OCI-LY1 (cell line): Measurements from ENCODE around the gene FA2H.

ENCODE experiments used
- H2AFZ ChIP-seq: fragments of 200-600 bp; sonication (generic), shearing (Covaris generic); 2 replicates; pipeline ENCODE4 v1.6.0; 2014; ENCODE audit warnings: antibody characterized with exemption, mild to moderate bottlenecking, low read length
- H3F3A ChIP-seq: fragments of 200-600 bp; sonication (generic), shearing (Covaris generic); 2 replicates; pipeline ENCODE4 v1.6.0; 2014; ENCODE audit warnings: mild to moderate bottlenecking, antibody characterized with exemption, low read length, moderate library complexity; ENCODE audit not compliant: insufficient read depth
- H3K27ac ChIP-seq: fragments of 200-600 bp; sonication (generic); 2 replicates; pipeline ENCODE4 v1.5.1; 2014; ENCODE audit warnings: low read length, mixed run types, mild to moderate bottlenecking, low read depth; ENCODE audit not compliant: poor library complexity, severe bottlenecking
- H3K27me3 ChIP-seq: fragments of 200-600 bp; sonication (generic); 2 replicates; pipeline ENCODE4 v1.6.0; 2014; ENCODE audit warnings: antibody characterized with exemption, mild to moderate bottlenecking, low read length, moderate library complexity; ENCODE audit not compliant: insufficient read depth
- H3K36me3 ChIP-seq: fragments of 200-600 bp; sonication (generic); 2 replicates; pipeline ENCODE4 v1.6.1; 2014; ENCODE audit warnings: mild to moderate bottlenecking, antibody characterized with exemption, low read length, moderate library complexity, mixed read lengths; ENCODE audit not compliant: insufficient read depth
- H3K4me1 ChIP-seq: fragments of 200-600 bp; sonication (generic); 2 replicates; pipeline ENCODE4 v1.5.1; 2014; ENCODE audit warnings: mild to moderate bottlenecking, low read length, moderate library complexity; ENCODE audit not compliant: insufficient read depth, severe bottlenecking
- H3K4me2 ChIP-seq: fragments of 200-600 bp; sonication (generic), shearing (Covaris generic); 2 replicates; pipeline ENCODE4 v1.6.1; 2014; ENCODE audit warnings: low read length
- H3K4me3 ChIP-seq: fragments of 200-600 bp; sonication (generic); 2 replicates; pipeline ENCODE4 v1.5.1; 2014; ENCODE audit warnings: low read length, low read depth, mild to moderate bottlenecking, mixed read lengths; ENCODE audit not compliant: poor library complexity, severe bottlenecking
- H3K79me2 ChIP-seq: fragments of 200-600 bp; shearing (Covaris generic); 2 replicates; pipeline ENCODE4 v1.6.1; 2016; ENCODE audit warnings: mixed run types, low read length, mixed read lengths; ENCODE audit not compliant: insufficient read depth
- H3K9ac ChIP-seq: fragments of 200-600 bp; sonication (generic), shearing (Covaris generic); 2 replicates; pipeline ENCODE4 v1.6.1; 2014; ENCODE audit warnings: mild to moderate bottlenecking, low read length, mixed read lengths
- H3K9me2 ChIP-seq: fragments of 200-600 bp; sonication (generic), shearing (Covaris generic); 2 replicates; pipeline ENCODE4 v1.6.1; 2014; ENCODE audit warnings: low read depth, mild to moderate bottlenecking, low read length, mixed read lengths
- H3K9me3 ChIP-seq: fragments of 200-600 bp; shearing (Covaris generic); 2 replicates; pipeline ENCODE4 v1.6.1; 2014; ENCODE audit warnings: low read length, mixed read lengths
- H4K20me1 ChIP-seq: fragments of 200-600 bp; sonication (generic), shearing (Covaris generic); 2 replicates; pipeline ENCODE4 v1.6.0; 2016; ENCODE audit warnings: mild to moderate bottlenecking, low read length; ENCODE audit not compliant: insufficient read depth
- EZH2 ChIP-seq: fragments of 200-600 bp; sonication (generic), shearing (Covaris generic); IDR thresholded peaks from 2 replicates; pipeline ENCODE4 v1.8.0; 2017; ENCODE audit warnings: borderline replicate concordance, mixed run types, mild to moderate bottlenecking, antibody characterized with exemption, low read length, moderate library complexity, mixed read lengths
- TF ChIP-seq, protein P1 (sequence below): fragments of 200-600 bp; sonication (generic), shearing (Covaris generic); IDR thresholded peaks from 2 replicates; pipeline ENCODE4 v1.5.1; 2017; ENCODE audit warnings: mild to moderate bottlenecking, antibody characterized with exemption, low read length, moderate library complexity, mixed read lengths

FA2H gene

GRCh38 chr16:74760007-74760767 is 14.4 kb downstream of the FA2H start:
- H2AFZ ChIP-seq = no peak overlapping the region
- no peaks in the 10 kb centered on the region for H3K9me2 ChIP-seq
- no peaks in the 10 kb centered on the region for H3K36me3 ChIP-seq
- no peaks in the 10 kb centered on the region for H3K79me2 ChIP-seq
- H3F3A ChIP-seq = no peaks in the 10 kb centered on the region
- no peak for TF ChIP-seq EZH2
- TF ChIP-seq, protein P1, sequence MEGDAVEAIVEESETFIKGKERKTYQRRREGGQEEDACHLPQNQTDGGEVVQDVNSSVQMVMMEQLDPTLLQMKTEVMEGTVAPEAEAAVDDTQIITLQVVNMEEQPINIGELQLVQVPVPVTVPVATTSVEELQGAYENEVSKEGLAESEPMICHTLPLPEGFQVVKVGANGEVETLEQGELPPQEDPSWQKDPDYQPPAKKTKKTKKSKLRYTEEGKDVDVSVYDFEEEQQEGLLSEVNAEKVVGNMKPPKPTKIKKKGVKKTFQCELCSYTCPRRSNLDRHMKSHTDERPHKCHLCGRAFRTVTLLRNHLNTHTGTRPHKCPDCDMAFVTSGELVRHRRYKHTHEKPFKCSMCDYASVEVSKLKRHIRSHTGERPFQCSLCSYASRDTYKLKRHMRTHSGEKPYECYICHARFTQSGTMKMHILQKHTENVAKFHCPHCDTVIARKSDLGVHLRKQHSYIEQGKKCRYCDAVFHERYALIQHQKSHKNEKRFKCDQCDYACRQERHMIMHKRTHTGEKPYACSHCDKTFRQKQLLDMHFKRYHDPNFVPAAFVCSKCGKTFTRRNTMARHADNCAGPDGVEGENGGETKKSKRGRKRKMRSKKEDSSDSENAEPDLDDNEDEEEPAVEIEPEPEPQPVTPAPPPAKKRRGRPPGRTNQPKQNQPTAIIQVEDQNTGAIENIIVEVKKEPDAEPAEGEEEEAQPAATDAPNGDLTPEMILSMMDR = no peak
- H3K9me3 ChIP-seq = no peaks in the 10 kb centered on the region
- no peaks in the 10 kb centered on the region for H3K27me3 ChIP-seq
- no peak overlapping the region for H3K9ac ChIP-seq
- H3K4me1 ChIP-seq = no peaks in the 10 kb centered on the region
- no peak overlapping the region for H3K4me2 ChIP-seq
- no peak overlapping the region for H3K4me3 ChIP-seq
- H3K27ac ChIP-seq = no peak overlapping the region
- no peaks in the 10 kb centered on the region for H4K20me1 ChIP-seq

- Histone ChIP-seq H3K79me2 (no peaks in the 10 kb centered on the region), H3K4me1 (no peaks in the 10 kb centered on the region), H3K9me2 (no peaks in the 10 kb centered on the region), H3K9ac (no peak overlapping the region), H3K9me3 (no peaks in the 10 kb centered on the region), H4K20me1 (no peaks in the 10 kb centered on the region), H2AFZ (no peak overlapping the region), H3F3A (no peaks in the 10 kb centered on the region), H3K27me3 (no peaks in the 10 kb centered on the region), H3K27ac (no peak overlapping the region), H3K4me2 (no peak overlapping the region), H3K4me3 (no peak overlapping the region), H3K36me3 (no peaks in the 10 kb centered on the region)
- TF ChIP-seq, protein P1 = no peak
- no peak for TF ChIP-seq EZH2
Measured at GRCh38 chr16:74759564-74759963, 15.1 kb downstream of the FA2H start.

DNA sequence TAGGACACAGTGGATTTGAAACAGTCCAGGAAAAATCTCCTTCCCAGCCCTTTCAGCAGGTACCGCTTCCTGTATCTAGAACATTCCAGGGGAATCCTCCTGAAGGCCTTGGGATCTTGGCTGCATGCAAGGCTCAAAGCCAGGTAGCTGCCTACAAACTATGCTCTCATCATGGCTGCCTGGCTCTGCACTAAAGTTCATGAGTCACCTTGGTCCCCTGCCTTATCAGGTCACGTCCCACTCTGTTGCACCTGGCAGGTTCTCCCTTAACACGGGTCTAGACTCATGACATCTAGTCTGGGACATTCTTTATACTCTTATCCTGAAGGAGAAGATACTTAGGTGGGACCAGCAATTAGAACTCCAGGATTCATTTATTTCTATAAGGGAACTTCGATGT is 15.8 kb downstream of the FA2H start:
- Histone ChIP-seq H3K9me3 (no peaks in the 10 kb centered on the region), H3K4me2 (no peak overlapping the region), H3K36me3 (no peaks in the 10 kb centered on the region), H3F3A (no peaks in the 10 kb centered on the region), H3K4me1 (no peaks in the 10 kb centered on the region), H3K4me3 (no peak overlapping the region), H2AFZ (no peak overlapping the region), H3K79me2 (no peaks in the 10 kb centered on the region), H3K27me3 (no peaks in the 10 kb centered on the region), H3K9ac (no peak overlapping the region), H3K27ac (no peak overlapping the region), H3K9me2 (no peaks in the 10 kb centered on the region), H4K20me1 (no peaks in the 10 kb centered on the region)
- no peak for TF ChIP-seq EZH2
- TF ChIP-seq, protein P1 = no peak
